GM12892 (cell line): ENCODE data around the gene MOCOS.
"Not testable (repeated sequence)": the region's sequence is repeated elsewhere in the genome, so short reads cannot be mapped to it uniquely, and the experiment has no call there.

Experiments
- DNase-seq: peaks from one replicate; pipeline ENCODE4 v3.0.0; 2011; ENCODE audit not compliant: insufficient read length
- FAIRE-seq: peaks from 2 replicates; lab custom pipeline; 2011; peaks lifted over from hg19 to GRCh38; lab: Jason Lieb, UNC
- POLR2A ChIP-seq: IDR thresholded peaks from 2 replicates; pipeline ENCODE4 v1.6.1; 2011; ENCODE audit warnings: low read depth, low read length, control low read depth
- POLR2AphosphoS5 ChIP-seq: IDR thresholded peaks from 2 replicates; pipeline ENCODE4 v1.6.1; 2011; ENCODE audit warnings: low read depth, low read length, control low read depth
- TAF1 ChIP-seq: IDR thresholded peaks from 2 replicates; pipeline ENCODE4 v1.6.1; 2011; ENCODE audit warnings: low read depth, mild to moderate bottlenecking, control low read depth, low read length, borderline replicate concordance

MOCOS gene

GRCh38 chr18:36195427-36196122 is 8.3 kb downstream of the MOCOS start:
- TF ChIP-seq POLR2AphosphoS5 (no peak), TAF1 (no peak), POLR2A (no peak)
- FAIRE-seq (no peak), DNase-seq (no peak)

GRCh38 chr18:36196238-36196995 is 9.1 kb downstream of the MOCOS start:
- TF ChIP-seq POLR2AphosphoS5, result no peak
- no peak for TF ChIP-seq TAF1
- TF ChIP-seq POLR2A, result no peak
- FAIRE-seq (no peak), DNase-seq (no peak)

- DNase-seq (no peak), FAIRE-seq (no peak)
- no peak for TF ChIP-seq TAF1
- TF ChIP-seq POLR2A, result no peak
- no peak for TF ChIP-seq POLR2AphosphoS5
These were observed 10.3 kb downstream of the MOCOS start for GRCh38 chr18:36197511-36198166.

GRCh38 chr18:36199691-36200295 is 12.5 kb downstream of the MOCOS start:
- no peak for TF ChIP-seq TAF1
- no peak for TF ChIP-seq POLR2AphosphoS5
- TF ChIP-seq POLR2A, result no peak
- no peak for FAIRE-seq
- DNase-seq, result no peak

GRCh38 chr18:36200354-36200771 is 13.1 kb downstream of the MOCOS start:
- no peak for FAIRE-seq
- no peak for TF ChIP-seq POLR2AphosphoS5
- no peak for TF ChIP-seq POLR2A
- no peak for TF ChIP-seq TAF1

GRCh38 chr18:36201765-36202164 is 14.5 kb downstream of the MOCOS start:
- FAIRE-seq (no peak), DNase-seq (no peak)
- TF ChIP-seq TAF1 (no peak), POLR2AphosphoS5 (no peak), POLR2A (no peak)

More at GRCh38 chr18:36200354-36200771, 13.1 kb downstream of the MOCOS start:
- DNase-seq, result no peak

GRCh38 chr18:36203360-36203895 is 16.1 kb downstream of the MOCOS start:
- TF ChIP-seq TAF1, result no peak
- no peak for TF ChIP-seq POLR2A
- no peak for DNase-seq
- no peak for FAIRE-seq

GRCh38 chr18:36205166-36205565 is 17.9 kb downstream of the MOCOS start:
- TF ChIP-seq TAF1, result no peak
- no peak for TF ChIP-seq POLR2AphosphoS5
- TF ChIP-seq POLR2A, result no peak
- no peak for FAIRE-seq
- DNase-seq, result no peak

GRCh38 chr18:36207303-36207702 is 20.0 kb downstream of the MOCOS start:
- TF ChIP-seq POLR2A (no peak), POLR2AphosphoS5 (no peak), TAF1 (no peak)
- FAIRE-seq, result no peak
- no peak for DNase-seq

- FAIRE-seq, DNase-seq: not testable (repeated sequence)
These were observed 20.7 kb downstream of the MOCOS start for GRCh38 chr18:36207969-36208368.

GRCh38 chr18:36211612-36212065 is 24.3 kb downstream of the MOCOS start:
- DNase-seq, result no peak
- no peak for FAIRE-seq
- TF ChIP-seq POLR2AphosphoS5 (no peak), POLR2A (no peak), TAF1 (no peak)
